Ishikawa (cell line): ENCODE measurements around the gene CNGA3.

Experiments
- CEBPB ChIP-seq: IDR thresholded peaks from 2 replicates; pipeline ENCODE4 v1.6.1; 2012
- CREB1 ChIP-seq: IDR thresholded peaks from 2 replicates; pipeline ENCODE4 v1.6.1; 2012; ENCODE audit warnings: low read depth
- EGR1 ChIP-seq: IDR thresholded peaks from 2 replicates; pipeline ENCODE4 v1.6.1; 2012
- EP300 ChIP-seq: IDR thresholded peaks from 2 replicates; pipeline ENCODE4 v1.6.1; 2012; ENCODE audit warnings: borderline replicate concordance
- FOXM1 ChIP-seq: IDR thresholded peaks from 2 replicates; pipeline ENCODE4 v1.6.1; 2012; ENCODE audit warnings: low read depth, borderline replicate concordance
- MAX ChIP-seq: IDR thresholded peaks from 2 replicates; pipeline ENCODE4 v1.6.1; 2012
- NFIC ChIP-seq: IDR thresholded peaks from 2 replicates; pipeline ENCODE4 v1.6.1; 2012
- RAD21 ChIP-seq: IDR thresholded peaks from 2 replicates; pipeline ENCODE4 v1.6.1; 2012; ENCODE audit warnings: low read depth
- REST ChIP-seq: IDR thresholded peaks from 2 replicates; pipeline ENCODE4 v1.6.1; 2012; ENCODE audit warnings: low read depth, mild to moderate bottlenecking
- TAF1 ChIP-seq: IDR thresholded peaks from 2 replicates; pipeline ENCODE4 v1.6.1; 2012; ENCODE audit warnings: low read depth, mild to moderate bottlenecking
- TCF12 ChIP-seq: IDR thresholded peaks from 2 replicates; pipeline ENCODE4 v1.6.1; 2012; ENCODE audit warnings: low read depth
- TEAD4 ChIP-seq: IDR thresholded peaks from 2 replicates; pipeline ENCODE4 v1.6.1; 2012
- USF1 ChIP-seq: IDR thresholded peaks from 2 replicates; pipeline ENCODE4 v1.6.1; 2012
- YY1 ChIP-seq: IDR thresholded peaks from 2 replicates; pipeline ENCODE4 v1.6.1; 2012; ENCODE audit warnings: low read depth
- ZBTB7A ChIP-seq: IDR thresholded peaks from 2 replicates; pipeline ENCODE4 v1.6.1; 2012; ENCODE audit warnings: low read depth

Gene CNGA3

GRCh38 chr2:98346311-98347236 lies at the start of gene CNGA3:
Gene CNGA3, plus strand, starts transcription at chr2:98346456. Its CDS starts 23,520 bp downstream, at chr2:98369976.
- TF ChIP-seq TCF12 (no peak), REST (peak; percentile 95), ZBTB7A (peak; percentile 79; the same call in 1 of the 2 replicates), MAX (0 out of 2 replicates have a peak, but pooled peaks have one; percentile 23)

- TF ChIP-seq TEAD4 = no peak
- TF ChIP-seq TCF12 = no peak
- no peak for TF ChIP-seq FOXM1
- TF ChIP-seq CEBPB = no peak
- TF ChIP-seq USF1 = no peak
- TF ChIP-seq MAX = no peak
- TF ChIP-seq YY1 = no peak
- no peak for TF ChIP-seq EP300
- TF ChIP-seq NFIC = no peak
- TF ChIP-seq EGR1 = no peak
- no peak for TF ChIP-seq REST
- TF ChIP-seq RAD21 = no peak
- TF ChIP-seq TAF1 = no peak
- TF ChIP-seq ZBTB7A = no peak
- TF ChIP-seq CREB1 = no peak
These were observed 48.2 kb upstream of the CNGA3 start for GRCh38 chr2:98297817-98298682.

GRCh38 chr2:98298683-98299164 lies 47.5 kb upstream of the CNGA3 start:
- no peak for TF ChIP-seq USF1
- no peak for TF ChIP-seq CREB1
- no peak for TF ChIP-seq ZBTB7A
- no peak for TF ChIP-seq RAD21
- TF ChIP-seq EP300 = no peak
- no peak for TF ChIP-seq TAF1
- no peak for TF ChIP-seq EGR1
- TF ChIP-seq FOXM1 = no peak
- no peak for TF ChIP-seq YY1
- TF ChIP-seq MAX = no peak
- no peak for TF ChIP-seq TCF12

GRCh38 chr2:98299211-98299905 lies 46.9 kb upstream of the CNGA3 start:
- TF ChIP-seq NFIC (no peak), TCF12 (no peak), EP300 (no peak), EGR1 (no peak), ZBTB7A (no peak), REST (no peak), RAD21 (no peak), TEAD4 (no peak), FOXM1 (no peak), CREB1 (no peak), TAF1 (no peak), MAX (no peak), USF1 (no peak), YY1 (no peak), CEBPB (no peak)
